HCT116 (cell line): ENCODE measurements around the gene CYP3A5. TPM values are rescaled to one million over a fixed set of nuclear protein-coding genes. Genes with fewer than 3 reads are reported as not detected.

Source experiments
- ATAC-seq: fragments of 200-7000 bp; cut with Tn5 transposase; 2 replicates; pipeline ENCODE4 v1.9.1; 2020; ENCODE audit warnings: mild to moderate bottlenecking, moderate library complexity
- BruUV-seq: library from RNA; stranded (reverse); fragments of 400-500 nt; replicated peaks from 2 replicates; lab custom pipeline; 2021; lab: Mats Ljungman, UMichigan
- CTCF ChIA-PET: fragments of 300-600 bp; sonication (Branson Sonifier 250); formaldehyde crosslinking; loops from one replicate; lab custom pipeline; 2021; ENCODE audit warnings: antibody characterized with exemption; lab: Charles Lee
- POLR2A ChIA-PET: fragments of 300-600, 350-600 bp; sonication (Branson Sonifier 250); formaldehyde crosslinking; loops from one replicate; lab custom pipeline; 2021; ENCODE audit warnings: antibody characterized with exemption; lab: Charles Lee
- RAD21 ChIA-PET, 2 experiments: fragments of 300-600 bp; sonication (Branson Sonifier 250); formaldehyde crosslinking; loops; one replicate each; lab custom pipeline; 2023; ENCODE audit warnings: low total read pairs in 2 of 2; ENCODE audit not compliant: uncharacterized antibody in 2 of 2, unreplicated experiment in 2 of 2, low non-redundant PET in 1 of 2; lab: Charles Lee
- DNase-seq: peaks from one replicate; pipeline ENCODE4 v3.0.0-alpha.2; 2010; ENCODE audit warnings: low read depth, low spot score
- H2AFZ ChIP-seq: fragments of 200-600 bp; shearing (Covaris generic), sonication (generic); 2 replicates; pipeline ENCODE4 v1.6.1; 2017; ENCODE audit warnings: low read depth, mixed run types, mixed read lengths, antibody characterized with exemption, low read length; ENCODE audit not compliant: poor library complexity, severe bottlenecking
- H3K27ac ChIP-seq: 2 replicates; pipeline ENCODE4 v1.5.1; 2012; ENCODE audit warnings: low read depth, low read length
- H3K27me3 ChIP-seq: fragments of 200-600 bp; sonication (generic); 2 replicates; pipeline ENCODE4 v1.6.1; 2016; ENCODE audit warnings: mixed run types, low read length, mixed read lengths; ENCODE audit not compliant: insufficient read depth
- H3K36me3 ChIP-seq, 2 experiments: fragments of 200-500 bp in 1 of 2; fragments of 200-600 bp in 1 of 2; sonication (Bioruptor generic) in 1 of 2; sonication (generic) in 1 of 2; 2 replicates each; pipeline versions ENCODE4 v1.5.1 to v1.6.1; 2014 to 2016; ENCODE audit warnings: low read length in 2 of 2, inconsistent platforms in 1 of 2, mixed read lengths in 1 of 2, mixed run types in 1 of 2; ENCODE audit not compliant: insufficient read depth in 2 of 2, control insufficient read depth in 1 of 2
- H3K4me1 ChIP-seq, 2 experiments: fragments of 200-600 bp in 1 of 2; sonication (generic) in 1 of 2; 2 replicates each; pipeline versions ENCODE4 v1.5.1 to v1.6.1; 2012 to 2017; ENCODE audit warnings: low read length in 2 of 2, inconsistent platforms in 1 of 2, mild to moderate bottlenecking in 1 of 2, mixed read lengths in 1 of 2, mixed run types in 1 of 2, moderate library complexity in 1 of 2; ENCODE audit not compliant: insufficient read depth in 2 of 2, control insufficient read depth in 1 of 2
- H3K4me2 ChIP-seq: fragments of 200-600 bp; sonication (generic); 2 replicates; pipeline ENCODE4 v1.6.1; 2017; ENCODE audit warnings: mixed run types, low read length, mixed read lengths
- H3K4me3 ChIP-seq, 2 experiments: fragments of 200-600 bp in 1 of 2; sonication (generic) in 1 of 2; replicated peaks in 1 of 2; 2 replicates each; pipeline ENCODE4 v1.5.1; 2011 to 2016; ENCODE audit warnings: low read length in 2 of 2, control low read depth in 1 of 2, low read depth in 1 of 2, mild to moderate bottlenecking in 1 of 2, mixed read lengths in 1 of 2, mixed run types in 1 of 2
- H3K79me2 ChIP-seq: fragments of 200-600 bp; sonication (generic); 2 replicates; pipeline ENCODE4 v1.6.1; 2017; ENCODE audit warnings: mild to moderate bottlenecking, mixed run types, low read length, moderate library complexity, mixed read lengths; ENCODE audit not compliant: insufficient read depth
- H3K9ac ChIP-seq: fragments of 200-600 bp; sonication (generic); 2 replicates; pipeline ENCODE4 v1.6.1; 2016; ENCODE audit warnings: low read length, mixed read lengths
- H3K9me2 ChIP-seq: fragments of 200-600 bp; sonication (generic), shearing (Covaris generic); 2 replicates; pipeline ENCODE4 v1.6.1; 2017; ENCODE audit warnings: mixed run types, mild to moderate bottlenecking, moderate library complexity; ENCODE audit not compliant: insufficient read depth
- H3K9me3 ChIP-seq, 2 experiments: fragments of 200-500 bp in 1 of 2; fragments of 200-600 bp in 1 of 2; sonication (Bioruptor generic) in 1 of 2; sonication (generic) in 1 of 2; 2 replicates each; pipeline ENCODE4 v1.6.1; 2014 to 2017; ENCODE audit warnings: low read length in 2 of 2, mixed read lengths in 2 of 2, inconsistent platforms in 1 of 2, low read depth in 1 of 2, mild to moderate bottlenecking in 1 of 2, mixed run types in 1 of 2, moderate library complexity in 1 of 2; ENCODE audit not compliant: control insufficient read depth in 1 of 2, insufficient read depth in 1 of 2
- H4K20me1 ChIP-seq: fragments of 200-600 bp; sonication (generic), shearing (Covaris generic); 2 replicates; pipeline ENCODE4 v1.6.1; 2017; ENCODE audit warnings: mixed run types, mild to moderate bottlenecking, moderate library complexity; ENCODE audit not compliant: insufficient read depth
- ATF3 ChIP-seq: IDR thresholded peaks from 2 replicates; pipeline ENCODE4 v1.6.1; 2012
- CBX3 ChIP-seq: IDR thresholded peaks from 2 replicates; pipeline ENCODE4 v1.6.1; 2012; ENCODE audit warnings: low read depth
- CEBPB ChIP-seq: IDR thresholded peaks from 2 replicates; pipeline ENCODE4 v1.6.1; 2012; ENCODE audit warnings: low read depth
- CTCF ChIP-seq, 3 experiments: fragments of 200-600 bp in 1 of 3; sonication (generic) in 1 of 3; IDR thresholded peaks in 2 of 3; conservative IDR thresholded peaks in 1 of 3; 2 replicates each; pipeline ENCODE4 v1.5.1; 2012 to 2017; ENCODE audit warnings: low read depth in 2 of 3, low read length in 2 of 3, antibody characterized with exemption in 1 of 3, borderline replicate concordance in 1 of 3, control low read depth in 1 of 3, mild to moderate bottlenecking in 1 of 3, mixed read lengths in 1 of 3, mixed run types in 1 of 3, moderate library complexity in 1 of 3; ENCODE audit not compliant: insufficient read depth in 1 of 3
- EGR1 ChIP-seq: IDR thresholded peaks from 2 replicates; pipeline ENCODE4 v1.6.1; 2012; ENCODE audit warnings: low read depth
- ELF1 ChIP-seq: IDR thresholded peaks from 2 replicates; pipeline ENCODE4 v1.6.1; 2012; ENCODE audit warnings: low read depth, borderline replicate concordance
- EZH2phosphoT487 ChIP-seq: fragments of 200-600 bp; IDR thresholded peaks from 2 replicates; pipeline ENCODE4 v1.6.1; 2018; ENCODE audit warnings: antibody characterized with exemption, borderline replicate concordance
- FOSL1 ChIP-seq: IDR thresholded peaks from 2 replicates; pipeline ENCODE4 v1.6.1; 2012; ENCODE audit warnings: low read depth
- MAX ChIP-seq: IDR thresholded peaks from 2 replicates; pipeline ENCODE4 v1.6.1; 2012
- POLR2A ChIP-seq: IDR thresholded peaks from 2 replicates; pipeline ENCODE4 v1.7.0; 2011; ENCODE audit warnings: borderline replicate concordance; ENCODE audit not compliant: insufficient read depth, insufficient read length; ENCODE audit errors: extremely low read depth
- POLR2AphosphoS5 ChIP-seq: IDR thresholded peaks from 2 replicates; pipeline ENCODE4 v1.6.1; 2011; ENCODE audit warnings: mild to moderate bottlenecking, low read depth, low read length, moderate library complexity
- RAD21 ChIP-seq: IDR thresholded peaks from 2 replicates; pipeline ENCODE4 v1.6.1; 2012; ENCODE audit warnings: low read depth, mild to moderate bottlenecking
- SP1 ChIP-seq: IDR thresholded peaks from 2 replicates; pipeline ENCODE4 v1.6.1; 2012; ENCODE audit warnings: low read depth
- SRF ChIP-seq: IDR thresholded peaks from 2 replicates; pipeline ENCODE4 v1.6.1; 2012; ENCODE audit warnings: low read depth
- YY1 ChIP-seq: IDR thresholded peaks from 2 replicates; pipeline ENCODE4 v1.6.1; 2011; ENCODE audit warnings: low read length, low read depth, moderate library complexity, mild to moderate bottlenecking; ENCODE audit not compliant: insufficient replicate concordance; ENCODE audit errors: extremely low read depth
- ZBTB33 ChIP-seq: IDR thresholded peaks from 2 replicates; pipeline ENCODE4 v1.6.1; 2011; ENCODE audit warnings: mild to moderate bottlenecking, low read length, moderate library complexity; ENCODE audit not compliant: insufficient replicate concordance; ENCODE audit errors: extremely low read depth
- intact Hi-C: fragments of 100-400 bp; cut with micrococcal nuclease; formaldehyde crosslinking; loops from 2 replicates; pipeline ENCODE4 v1.10.0; 2022
- total RNA-seq: library from RNA; stranded (reverse); gene quantifications from one replicate; pipeline ENCODE4 v1.2.1, GENCODE V29; 2021; ENCODE audit not compliant: unreplicated experiment

Gene CYP3A5
- total RNA-seq, 1 experiment from 2014 or later: 1.5 TPM

GRCh38 chr7:99693427-99694200 is 13.8 kb upstream of the CYP3A5 start:
- ChIA-PET CTCF (no interaction called here), POLR2A (no interaction called here), RAD21 (no interaction called here)
- Histone ChIP-seq H4K20me1 (no peaks in the 10 kb centered on the region), H3K27ac (no peak overlapping the region), H3K9me3 (no peaks in the 10 kb centered on the region), H3K4me2 (no peak overlapping the region), H3K36me3 (no peaks in the 10 kb centered on the region), H3K9ac (no peak overlapping the region), H3K9me2 (no peaks in the 10 kb centered on the region), H3K4me1 (peaks cover 2% of the 10 kb centered on the region in 2 experiments), H3K79me2 (no peaks in the 10 kb centered on the region), H3K27me3 (no peaks in the 10 kb centered on the region), H3K4me3 (no peak overlapping the region), H2AFZ (no peak overlapping the region)
- no peak for TF ChIP-seq ATF3
- no peak for TF ChIP-seq CTCF (IDR thresholded peaks at IDR 0.05 in 2 of 3, conservative IDR thresholded peaks at IDR 0.05 in 1 of 3; ENCODE audit: borderline replicate concordance in 1 of 3, insufficient read depth in 1 of 3, low read depth in 2 of 3, low read length in 2 of 3)
- no peak for TF ChIP-seq EGR1
- TF ChIP-seq SP1: no peak
- ATAC-seq (no peak), DNase-seq (no peak)
- no TSS peak for BruUV-seq
- intact Hi-C loops: no loop called here

- no peak overlapping the region for H3K9ac ChIP-seq
- no peaks in the 10 kb centered on the region for H4K20me1 ChIP-seq
- no peaks in the 10 kb centered on the region for H3K79me2 ChIP-seq
- no peaks in the 10 kb centered on the region for H3K36me3 ChIP-seq
- no peak for ATAC-seq
- no peak overlapping the region for H3K4me2 ChIP-seq
- H3K9me2 ChIP-seq: no peaks in the 10 kb centered on the region
- H3K4me1 ChIP-seq: no peaks in the 10 kb centered on the region
- POLR2A ChIA-PET: no interaction called here
- H3K9me3 ChIP-seq: no peaks in the 10 kb centered on the region
- no peaks in the 10 kb centered on the region for H3K27me3 ChIP-seq
- BruUV-seq: no TSS peak
- H2AFZ ChIP-seq: no peak overlapping the region
- no peak for DNase-seq
- CTCF ChIA-PET: no interaction called here
- no peak overlapping the region for H3K27ac ChIP-seq
- H3K4me3 ChIP-seq: no peak overlapping the region
- RAD21 ChIA-PET: no interaction called here
- intact Hi-C loops: no loop called here
- TF ChIP-seq FOSL1 (no peak), POLR2A (no peak), MAX (no peak), SRF (no peak), CEBPB (no peak), YY1 (no peak), ZBTB33 (no peak), CBX3 (no peak), EZH2phosphoT487 (no peak), POLR2AphosphoS5 (no peak), ELF1 (no peak), RAD21 (no peak), EGR1 (no peak)
Measured at GRCh38 chr7:99693100-99693426, 13.3 kb upstream of the CYP3A5 start.
